IMR-90 (cell line): ENCODE results near the gene KRT34. TPM values are rescaled to one million over a fixed set of nuclear protein-coding genes. Genes with fewer than 3 reads are reported as not detected.

Experiments used
- ATAC-seq: fragments of 200-7000 bp; cut with Tn5 transposase; 2 replicates; pipeline ENCODE4 v1.9.1; 2020; ENCODE audit warnings: low read depth, mild to moderate bottlenecking, moderate library complexity
- BruUV-seq: library from RNA; stranded (reverse); fragments of 400-500 nt; replicated peaks from 2 replicates; lab custom pipeline; 2021; lab: Mats Ljungman, UMichigan
- CTCF ChIA-PET: fragments of 300-600 bp; formaldehyde crosslinking; extraction: SDS; loops from one replicate; lab custom pipeline; 2021; ENCODE audit warnings: antibody characterized with exemption; lab: Yijun Ruan, JAX
- POLR2A ChIA-PET: fragments of 300-600 bp; sonication (Branson Sonifier 250); formaldehyde crosslinking; loops from one replicate; lab custom pipeline; 2022; ENCODE audit warnings: antibody characterized with exemption; ENCODE audit not compliant: unreplicated experiment; lab: Charles Lee
- DNase-seq: peaks from one replicate; pipeline ENCODE4 v3.0.0; 2013
- H2AFZ ChIP-seq: replicated peaks from 2 replicates; pipeline ENCODE3; 2013; ENCODE audit warnings: low read length, mild to moderate bottlenecking; ENCODE audit not compliant: poor library complexity
- H2AK5ac ChIP-seq: 2 replicates; pipeline ENCODE4 v1.6.1; 2013; ENCODE audit warnings: low read depth, low read length, inconsistent platforms
- H2AK9ac ChIP-seq: replicated peaks from 2 replicates; pipeline ENCODE3; 2013; ENCODE audit warnings: mild to moderate bottlenecking, low read depth, low read length, moderate library complexity; ENCODE audit not compliant: poor library complexity
- H2BK120ac ChIP-seq: 2 replicates; pipeline ENCODE4 v1.6.1; 2013; ENCODE audit warnings: low read depth, low read length, inconsistent platforms
- H2BK15ac ChIP-seq: 3 replicates; pipeline ENCODE4 v1.6.1; 2013; ENCODE audit warnings: low read depth, low read length, inconsistent platforms
- H2BK20ac ChIP-seq: 2 replicates; pipeline ENCODE4 v1.6.1; 2013; ENCODE audit warnings: low read depth, mild to moderate bottlenecking, inconsistent platforms, low read length, moderate library complexity
- H2BK5ac ChIP-seq: 2 replicates; pipeline ENCODE4 v1.6.1; 2013; ENCODE audit warnings: mild to moderate bottlenecking, low read depth, low read length, inconsistent platforms; ENCODE audit not compliant: poor library complexity, severe bottlenecking
- H3K14ac ChIP-seq: replicated peaks from 2 replicates; pipeline ENCODE4 v1.6.1; 2013; ENCODE audit warnings: low read depth, low read length, inconsistent platforms
- H3K18ac ChIP-seq: 2 replicates; pipeline ENCODE4 v1.6.1; 2013; ENCODE audit warnings: low read depth, low read length, control low read depth
- H3K23ac ChIP-seq: 2 replicates; pipeline ENCODE4 v1.6.1; 2013; ENCODE audit warnings: low read depth, low read length, inconsistent platforms
- H3K27ac ChIP-seq: 2 replicates; pipeline ENCODE4 v1.5.1; 2013; ENCODE audit warnings: mild to moderate bottlenecking, control low read depth, low read length; ENCODE audit not compliant: insufficient read depth
- H3K27me3 ChIP-seq: 2 replicates; pipeline ENCODE4 v1.6.1; 2013; ENCODE audit warnings: low read length; ENCODE audit not compliant: control insufficient read depth, insufficient read depth
- H3K36me3 ChIP-seq: 2 replicates; pipeline ENCODE4 v1.6.1; 2013; ENCODE audit warnings: low read length, mixed read lengths; ENCODE audit not compliant: control insufficient read depth, insufficient read depth
- H3K4ac ChIP-seq: 2 replicates; pipeline ENCODE4 v1.6.1; 2013; ENCODE audit warnings: low read depth, low read length, inconsistent platforms
- H3K4me1 ChIP-seq: 2 replicates; pipeline ENCODE4 v1.6.1; 2013; ENCODE audit warnings: low read length, mixed read lengths; ENCODE audit not compliant: control insufficient read depth, insufficient read depth
- H3K4me2 ChIP-seq: 2 replicates; pipeline ENCODE4 v1.6.1; 2013; ENCODE audit warnings: low read depth, mild to moderate bottlenecking, control low read depth, low read length, moderate library complexity
- H3K4me3 ChIP-seq: 2 replicates; pipeline ENCODE4 v1.5.1; 2013; ENCODE audit warnings: low read depth, mild to moderate bottlenecking, control low read depth, low read length, moderate library complexity; ENCODE audit not compliant: insufficient read depth
- H3K56ac ChIP-seq: 2 replicates; pipeline ENCODE4 v1.6.1; 2013; ENCODE audit warnings: low read length, inconsistent platforms; ENCODE audit not compliant: insufficient read depth; ENCODE audit errors: extremely low read depth
- H3K79me1 ChIP-seq, 2 experiments: 2 replicates each; pipeline ENCODE4 v1.6.1; 2013; ENCODE audit warnings: low read length in 2 of 2, inconsistent platforms in 1 of 2, low read depth in 1 of 2
- H3K9ac ChIP-seq: 2 replicates; pipeline ENCODE4 v1.6.1; 2013; ENCODE audit warnings: low read depth, low read length, control low read depth
- H3K9me1 ChIP-seq: 2 replicates; pipeline ENCODE4 v1.6.1; 2013; ENCODE audit warnings: low read length, inconsistent platforms; ENCODE audit not compliant: insufficient read depth
- H3K9me3 ChIP-seq: 2 replicates; pipeline ENCODE4 v1.6.1; 2013; ENCODE audit warnings: low read length; ENCODE audit not compliant: control insufficient read depth, insufficient read depth
- H4K20me1 ChIP-seq: 2 replicates; pipeline ENCODE4 v1.6.1; 2013; ENCODE audit warnings: low read length, inconsistent platforms; ENCODE audit not compliant: insufficient read depth
- H4K5ac ChIP-seq: 2 replicates; pipeline ENCODE4 v1.6.1; 2013; ENCODE audit warnings: mild to moderate bottlenecking, low read depth, low read length, control low read depth
- H4K8ac ChIP-seq, 2 experiments: 2 replicates each; pipeline ENCODE4 v1.6.1; 2013; ENCODE audit warnings: low read depth in 2 of 2, low read length in 2 of 2, control low read depth in 1 of 2, inconsistent platforms in 1 of 2
- H4K91ac ChIP-seq: 2 replicates; pipeline ENCODE4 v1.6.1; 2013; ENCODE audit warnings: low read depth, low read length, inconsistent platforms; ENCODE audit not compliant: insufficient read depth
- BHLHE40 ChIP-seq: fragments of 150-350 bp; IDR thresholded peaks from 2 replicates; pipeline ENCODE4 v1.6.1; 2016; ENCODE audit warnings: mild to moderate bottlenecking, low read depth, low read length
- FOS ChIP-seq: fragments of 150-350 bp; IDR thresholded peaks from 2 replicates; pipeline ENCODE4 v1.6.1; 2016; ENCODE audit warnings: low read depth, low read length
- MXI1 ChIP-seq: IDR thresholded peaks from 2 replicates; pipeline ENCODE4 v1.6.1; 2012; ENCODE audit warnings: low read depth, mild to moderate bottlenecking, low read length, moderate library complexity, borderline replicate concordance
- NFE2L2 ChIP-seq: fragments of 150-350 bp; IDR thresholded peaks from 2 replicates; pipeline ENCODE4 v1.6.1; 2016; ENCODE audit warnings: low read depth, mild to moderate bottlenecking, low read length
- WGBS, 2 experiments: methylation state at CpG; one replicate each; pipeline versions ENCODE4 v1.1.5 to v1.1.7; 2013; ENCODE audit warnings: missing lambda C conversion rate in 2 of 2; ENCODE audit not compliant: insufficient read length in 1 of 2; ENCODE audit errors: extremely low coverage in 2 of 2; 5-methylcytosine and 5-hydroxymethylcytosine counted together
- dilution Hi-C: fragments of 300-500 bp; cut with HindIII; formaldehyde crosslinking; loops from one replicate; pipeline ENCODE4 v1.14.3; 2018; ENCODE audit warnings: low sequenced_read_pairs; ENCODE audit not compliant: unreplicated experiment
- in situ Hi-C: fragments of 300-500 bp; cut with MboI; formaldehyde crosslinking; loops from 3 replicates; pipeline ENCODE4 v1.14.3; 2019; ENCODE audit warnings: low sequenced_read_pairs, inconsistent platforms, mixed read lengths
- intact Hi-C: fragments of 100-400 bp; cut with micrococcal nuclease; formaldehyde crosslinking; loops from 2 replicates; pipeline ENCODE4 v1.10.0; 2022
- polyA plus RNA-seq, 3 experiments: library from polyadenylated mRNA; depleted of rRNA; stranded (reverse); fragments of >200 nt; gene quantifications; 2 replicates each; pipeline ENCODE4 v1.2.3, GENCODE V29; 2012; ENCODE audit warnings: low replicate concordance in 1 of 3
- total RNA-seq: library from RNA; depleted of rRNA; stranded (reverse); fragments of >200 nt; gene quantifications from 2 replicates; pipeline ENCODE4 v1.2.3, GENCODE V29; 2012
- TF ChIP-seq, protein P1 (sequence below): conservative IDR thresholded peaks from 2 replicates; pipeline ENCODE4 v1.5.1; 2012; ENCODE audit warnings: mild to moderate bottlenecking, low read depth, low read length, improper control_type of control experiment
- TF ChIP-seq, protein P2 (sequence below): fragments of 150-350 bp; IDR thresholded peaks from 2 replicates; pipeline ENCODE4 v1.6.1; 2017; ENCODE audit warnings: mild to moderate bottlenecking, antibody characterized with exemption, low read length, low read depth

The KRT34 gene
- total and polyA plus RNA-seq, 2 of the 4 experiments (the other 2 are of a cell fraction), result 3.4 to 3.6 TPM

DNA sequence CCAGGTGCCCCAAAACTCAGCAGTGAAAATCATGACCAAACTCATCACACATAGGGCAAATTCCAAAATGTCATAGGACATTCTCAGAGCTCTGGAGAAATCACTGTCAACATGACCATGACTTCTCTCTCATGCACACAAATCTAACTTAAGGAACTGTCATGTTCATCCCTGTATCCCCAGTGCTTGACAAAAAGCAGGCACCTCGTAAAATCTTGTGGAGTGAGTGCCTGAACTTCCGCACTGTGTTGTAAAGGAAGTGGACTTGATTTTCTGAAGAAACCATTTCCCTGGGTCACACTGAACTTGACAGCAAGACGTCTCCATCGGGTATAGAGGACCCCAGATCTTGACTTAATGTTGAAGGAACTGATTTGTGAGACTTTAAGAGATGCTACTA is 39.5 kb upstream of the KRT34 start:
- Histone ChIP-seq H3K79me1 (no peaks in the 10 kb centered on the region), H3K27ac (no peak overlapping the region), H3K4ac (peak overlapping the region; percentile 59), H3K27me3 (no peaks in the 10 kb centered on the region), H2AK5ac (peak overlapping the region; percentile 55; the same call in 1 of the 2 replicates), H3K9me3 (no peaks in the 10 kb centered on the region), H2BK120ac (peak overlapping the region; percentile 65; the same call in 1 of the 2 replicates), H3K14ac (0 out of 2 replicates have a peak overlapping the region, but pooled peaks have one; percentile 33), H2BK5ac (no peak overlapping the region), H3K23ac (no peak overlapping the region; the same call in 1 of the 2 replicates), H2BK15ac (peak overlapping the region; percentile 88), H3K4me3 (no peak overlapping the region), H4K91ac (peak overlapping the region; percentile 48; the same call in 1 of the 2 replicates), H3K36me3 (no peaks in the 10 kb centered on the region), H3K4me1 (peaks cover 23% of the 10 kb centered on the region), H3K18ac (no peak overlapping the region), H2BK20ac (peak overlapping the region; percentile 72), H3K4me2 (no peak overlapping the region), H3K9me1 (peaks cover 20% of the 10 kb centered on the region), H3K9ac (no peak overlapping the region), H3K56ac (no peak overlapping the region), H2AFZ (no peak overlapping the region), H4K5ac (no peak overlapping the region), H4K8ac (0 out of 4 replicates have a peak overlapping the region, but pooled peaks of 1 of the 2 experiments have one; percentile 4), H2AK9ac (peak overlapping the region; percentile 34), H4K20me1 (no peaks in the 10 kb centered on the region)
- dilution Hi-C loops (no loop called here), intact Hi-C loops (no loop called here), in situ Hi-C loops (no loop called here)
- DNase-seq (no peak), ATAC-seq (no peak)
- ChIA-PET CTCF (no interaction called here), POLR2A (no interaction called here)
- 94% methylated on average over 3 of the region's 4 CpGs; no CpG with 5 or more reads in 1 of the 2 experiments for WGBS, 2 experiments
- TF ChIP-seq MXI1, result no peak
- no peak for TF ChIP-seq BHLHE40
- TF ChIP-seq, protein P1, sequence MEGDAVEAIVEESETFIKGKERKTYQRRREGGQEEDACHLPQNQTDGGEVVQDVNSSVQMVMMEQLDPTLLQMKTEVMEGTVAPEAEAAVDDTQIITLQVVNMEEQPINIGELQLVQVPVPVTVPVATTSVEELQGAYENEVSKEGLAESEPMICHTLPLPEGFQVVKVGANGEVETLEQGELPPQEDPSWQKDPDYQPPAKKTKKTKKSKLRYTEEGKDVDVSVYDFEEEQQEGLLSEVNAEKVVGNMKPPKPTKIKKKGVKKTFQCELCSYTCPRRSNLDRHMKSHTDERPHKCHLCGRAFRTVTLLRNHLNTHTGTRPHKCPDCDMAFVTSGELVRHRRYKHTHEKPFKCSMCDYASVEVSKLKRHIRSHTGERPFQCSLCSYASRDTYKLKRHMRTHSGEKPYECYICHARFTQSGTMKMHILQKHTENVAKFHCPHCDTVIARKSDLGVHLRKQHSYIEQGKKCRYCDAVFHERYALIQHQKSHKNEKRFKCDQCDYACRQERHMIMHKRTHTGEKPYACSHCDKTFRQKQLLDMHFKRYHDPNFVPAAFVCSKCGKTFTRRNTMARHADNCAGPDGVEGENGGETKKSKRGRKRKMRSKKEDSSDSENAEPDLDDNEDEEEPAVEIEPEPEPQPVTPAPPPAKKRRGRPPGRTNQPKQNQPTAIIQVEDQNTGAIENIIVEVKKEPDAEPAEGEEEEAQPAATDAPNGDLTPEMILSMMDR, result no peak
- TF ChIP-seq, protein P2, sequence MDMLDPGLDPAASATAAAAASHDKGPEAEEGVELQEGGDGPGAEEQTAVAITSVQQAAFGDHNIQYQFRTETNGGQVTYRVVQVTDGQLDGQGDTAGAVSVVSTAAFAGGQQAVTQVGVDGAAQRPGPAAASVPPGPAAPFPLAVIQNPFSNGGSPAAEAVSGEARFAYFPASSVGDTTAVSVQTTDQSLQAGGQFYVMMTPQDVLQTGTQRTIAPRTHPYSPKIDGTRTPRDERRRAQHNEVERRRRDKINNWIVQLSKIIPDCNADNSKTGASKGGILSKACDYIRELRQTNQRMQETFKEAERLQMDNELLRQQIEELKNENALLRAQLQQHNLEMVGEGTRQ, result no peak
- no peak for TF ChIP-seq FOS
- no peak for TF ChIP-seq NFE2L2
- no TSS peak for BruUV-seq
